Activated T-helper 2 cell treated with anti-CD3 and anti-CD28 coated beads, Interferon-gamma antibody, Interleukin-2, Interleukin-4, amounts not matched to agents 10 μg/mL and 5 μg/mL and 100 μg/mL, durations not matched to agents 14 hours and 24 hours and 36 hours (primary cell): ENCODE measurements around the gene YWHAG. TPM values are rescaled to one million over a fixed set of nuclear protein-coding genes. Genes with fewer than 3 reads are reported as not detected.
A peak's percentile ranks its signal among the peaks of the same experiment; 100 is the strongest.
"Not testable (repeated sequence)": the region's sequence is repeated elsewhere in the genome, so short reads cannot be mapped to it uniquely, and the experiment has no call there.

ENCODE experiments used
- DNase-seq: peaks from one replicate; pipeline ENCODE4 v3.0.0; 2021; ENCODE audit warnings: low spot score
- H3K27ac Mint-ChIP-seq: one replicate; pipeline ENCODE4 v1.8.0; 2021; ENCODE audit warnings: mixed read lengths
- H3K27me3 Mint-ChIP-seq: one replicate; pipeline ENCODE4 v1.8.0; 2021; ENCODE audit warnings: low read depth, mixed read lengths
- H3K36me3 Mint-ChIP-seq: one replicate; pipeline ENCODE4 v1.8.0; 2021; ENCODE audit warnings: low read depth, mixed read lengths
- H3K4me1 Mint-ChIP-seq: one replicate; pipeline ENCODE4 v1.8.0; 2021; ENCODE audit warnings: low read depth, mixed read lengths
- H3K4me3 Mint-ChIP-seq: one replicate; pipeline ENCODE4 v1.8.0; 2021; ENCODE audit warnings: low read depth, mild to moderate bottlenecking, moderate library complexity, mixed read lengths
- H3K9me3 Mint-ChIP-seq: one replicate; pipeline ENCODE4 v1.8.0; 2021; ENCODE audit warnings: mixed read lengths
- intact Hi-C: fragments of 100-400 bp; cut with micrococcal nuclease; formaldehyde crosslinking; loops from one replicate; pipeline ENCODE4 v1.15.1; 2023
- total RNA-seq: library from RNA; stranded (reverse); gene quantifications from 2 replicates; pipeline ENCODE4 v1.2.3, GENCODE V29; 2022

YWHAG gene
- total RNA-seq, 1 donor from 2014 or later: 189 TPM

GRCh38 chr7:76393116-76394031 lies 34.6 kb upstream of the YWHAG start:
- Mint-ChIP-seq H3K36me3 (no peaks in the 10 kb centered on the region), H3K4me1 (peaks cover 14% of the 10 kb centered on the region), H3K4me3 (peak overlapping the region; percentile 80), H3K9me3 (no peaks in the 10 kb centered on the region), H3K27me3 (no peaks in the 10 kb centered on the region), H3K27ac (peak overlapping the region; percentile 97)
- DNase-seq: peak; percentile 89
- intact Hi-C loops: loop anchor here (1.0 kb wide), 1 partner anchor 34 kb away; no protein-coding TSS in a partner anchor

DNA sequence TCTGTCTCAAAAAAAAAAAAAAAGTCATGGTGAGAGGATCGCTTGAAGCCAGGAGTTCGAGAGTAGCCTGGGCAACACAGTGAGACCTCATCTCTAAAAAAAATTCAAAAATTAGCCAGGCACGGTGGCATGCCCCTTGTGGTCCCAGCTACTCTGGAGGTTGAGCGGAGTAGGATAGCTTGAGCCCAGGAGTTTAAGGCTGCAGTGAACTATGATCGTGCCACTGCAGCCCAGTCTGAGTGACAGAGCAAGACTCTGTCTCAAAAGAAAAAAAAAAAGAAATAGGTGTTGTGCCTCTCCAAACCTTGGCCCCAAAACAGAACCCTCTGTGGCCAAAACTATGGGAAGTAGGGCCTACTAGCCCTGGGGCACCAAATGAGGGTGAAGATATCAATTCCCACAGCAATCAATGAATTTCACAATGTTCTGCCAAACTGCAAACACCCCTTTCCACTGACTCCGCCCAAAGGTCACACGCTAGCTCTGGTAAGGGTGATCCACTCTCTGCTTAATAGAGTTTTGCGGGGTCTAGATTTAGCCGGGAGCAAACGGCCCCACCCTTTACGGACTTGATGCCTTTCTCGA lies 33.8 kb upstream of the YWHAG start:
- H3K27me3 Mint-ChIP-seq: no peaks in the 10 kb centered on the region
- H3K4me1 Mint-ChIP-seq: peaks cover 10% of the 10 kb centered on the region
- peak overlapping the region; percentile 80 for H3K4me3 Mint-ChIP-seq
- no peaks in the 10 kb centered on the region for H3K36me3 Mint-ChIP-seq
- no peaks in the 10 kb centered on the region for H3K9me3 Mint-ChIP-seq
- no peak for DNase-seq
- intact Hi-C loops: loop anchor here (1.0 kb wide), 1 partner anchor 33 kb away; no protein-coding TSS in a partner anchor
- H3K27ac Mint-ChIP-seq: peak overlapping the region; percentile 97

DNA sequence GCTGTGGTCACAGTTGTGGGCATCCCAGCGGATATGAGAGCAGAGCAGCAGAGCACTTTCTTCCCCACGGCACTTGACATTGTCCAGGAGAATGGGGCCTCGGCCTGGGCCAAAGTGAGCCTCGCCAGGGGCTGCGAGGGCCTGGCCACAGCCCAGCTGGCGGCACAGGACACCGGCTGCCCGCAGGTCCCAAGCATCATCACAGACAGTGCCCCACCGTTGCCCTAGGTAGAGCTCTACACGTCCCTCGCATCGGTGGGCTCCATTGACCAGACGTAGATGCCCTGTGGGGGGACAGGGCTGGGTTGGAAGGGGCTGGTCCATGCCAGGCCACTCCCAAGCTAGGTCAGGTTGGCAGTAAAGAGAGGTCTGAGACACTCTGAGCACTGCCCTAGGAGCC lies 31.3 kb upstream of the YWHAG start:
- Mint-ChIP-seq H3K9me3 (no peaks in the 10 kb centered on the region), H3K4me1 (peaks cover 4% of the 10 kb centered on the region), H3K4me3 (no peak overlapping the region), H3K27me3 (no peaks in the 10 kb centered on the region), H3K36me3 (no peaks in the 10 kb centered on the region), H3K27ac (no peak overlapping the region)
- DNase-seq: no peak
- intact Hi-C loops: no loop called here

DNA sequence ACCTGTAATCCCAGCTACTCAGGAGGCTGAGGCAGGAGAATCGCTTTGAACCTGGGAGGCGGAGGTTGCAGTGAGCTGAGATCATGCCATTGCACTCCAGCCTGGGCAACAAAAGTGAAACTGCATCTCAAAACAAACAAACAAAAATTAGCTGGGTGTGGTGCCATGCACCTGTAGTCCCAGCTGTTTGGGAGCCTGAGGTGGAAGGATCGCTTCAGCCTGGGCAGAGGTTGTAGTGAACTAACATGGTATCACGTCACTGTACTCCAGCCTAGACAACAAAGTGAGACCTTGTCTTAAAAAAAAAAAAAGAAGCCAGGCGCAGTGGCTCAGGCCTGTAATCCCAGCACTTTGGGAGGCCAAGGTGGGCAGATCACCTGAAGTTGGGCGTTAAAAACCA lies 29.0 kb upstream of the YWHAG start:
- H3K36me3 Mint-ChIP-seq, H3K27ac Mint-ChIP-seq, H3K27me3 Mint-ChIP-seq, intact Hi-C loops, H3K4me1 Mint-ChIP-seq, DNase-seq, H3K9me3 Mint-ChIP-seq, H3K4me3 Mint-ChIP-seq: not testable (repeated sequence)

DNA sequence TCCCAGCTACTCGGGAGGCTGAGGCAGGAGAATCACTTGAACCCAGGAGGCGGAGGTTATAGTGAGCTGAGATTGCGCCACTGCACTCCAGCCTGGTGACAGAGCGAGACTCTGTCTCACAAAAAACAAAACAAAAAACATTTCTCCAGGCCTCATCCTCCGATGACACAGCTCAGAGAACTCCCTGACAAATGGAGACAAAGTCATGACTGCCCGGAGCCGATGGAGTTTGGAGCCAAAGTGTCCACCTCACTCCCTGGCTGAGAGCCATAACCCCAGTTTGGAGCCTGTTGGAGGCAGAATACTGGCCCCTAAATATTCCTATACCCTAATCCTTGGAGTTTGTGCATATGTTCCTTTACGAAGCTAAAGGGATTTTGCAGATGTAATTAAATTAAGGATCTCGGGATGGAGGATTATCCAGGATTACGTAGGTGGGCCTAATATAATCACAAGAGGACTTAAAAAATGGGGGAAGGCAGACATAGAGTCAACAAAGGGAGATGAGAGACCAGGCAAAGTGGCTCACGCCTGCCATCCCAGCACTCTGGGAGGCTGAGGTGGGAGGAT lies 28.0 kb upstream of the YWHAG start:
- DNase-seq: no peak
- H3K4me3 Mint-ChIP-seq: no peak overlapping the region
- H3K36me3 Mint-ChIP-seq: no peaks in the 10 kb centered on the region
- intact Hi-C loops: no loop called here
- H3K4me1 Mint-ChIP-seq: no peaks in the 10 kb centered on the region
- no peak overlapping the region for H3K27ac Mint-ChIP-seq
- H3K27me3 Mint-ChIP-seq: no peaks in the 10 kb centered on the region
- no peaks in the 10 kb centered on the region for H3K9me3 Mint-ChIP-seq

GRCh38 chr7:76383089-76383944 lies 24.5 kb upstream of the YWHAG start:
- Mint-ChIP-seq H3K9me3 (no peaks in the 10 kb centered on the region), H3K27me3 (no peaks in the 10 kb centered on the region), H3K4me1 (peaks cover 2% of the 10 kb centered on the region), H3K36me3 (no peaks in the 10 kb centered on the region), H3K27ac (no peak overlapping the region), H3K4me3 (no peak overlapping the region)
- intact Hi-C loops: no loop called here
- no peak for DNase-seq

- Mint-ChIP-seq H3K4me3 (no peak overlapping the region), H3K4me1 (peaks cover 2% of the 10 kb centered on the region)
- intact Hi-C loops: no loop called here
Measured at GRCh38 chr7:76381814-76382213, 23.0 kb upstream of the YWHAG start.

GRCh38 chr7:76380623-76380966 lies 21.8 kb upstream of the YWHAG start:
- no peak for DNase-seq
- Mint-ChIP-seq H3K27me3 (no peaks in the 10 kb centered on the region), H3K36me3 (no peaks in the 10 kb centered on the region), H3K4me3 (peak overlapping the region; percentile 68), H3K4me1 (peaks cover 2% of the 10 kb centered on the region), H3K27ac (peak overlapping the region; percentile 38), H3K9me3 (no peaks in the 10 kb centered on the region)
- intact Hi-C loops: no loop called here

More at GRCh38 chr7:76381814-76382213, 23.0 kb upstream of the YWHAG start:
- no peak for DNase-seq
- Mint-ChIP-seq H3K9me3 (no peaks in the 10 kb centered on the region), H3K27ac (no peak overlapping the region), H3K36me3 (no peaks in the 10 kb centered on the region), H3K27me3 (no peaks in the 10 kb centered on the region)

- no peaks in the 10 kb centered on the region for H3K9me3 Mint-ChIP-seq
- H3K36me3 Mint-ChIP-seq: no peaks in the 10 kb centered on the region
- peaks cover 8% of the 10 kb centered on the region for H3K27me3 Mint-ChIP-seq
- no peak overlapping the region for H3K27ac Mint-ChIP-seq
- no peak overlapping the region for H3K4me3 Mint-ChIP-seq
- DNase-seq: no peak
- intact Hi-C loops: no loop called here
- H3K4me1 Mint-ChIP-seq: peaks cover 2% of the 10 kb centered on the region
Measured at GRCh38 chr7:76377186-76377918, 18.6 kb upstream of the YWHAG start.

GRCh38 chr7:76375251-76375650 lies 16.5 kb upstream of the YWHAG start:
- no peak for DNase-seq
- intact Hi-C loops: no loop called here
- Mint-ChIP-seq H3K36me3 (no peaks in the 10 kb centered on the region), H3K27me3 (peaks cover 9% of the 10 kb centered on the region), H3K4me1 (peaks cover 2% of the 10 kb centered on the region), H3K9me3 (no peaks in the 10 kb centered on the region), H3K4me3 (no peak overlapping the region), H3K27ac (no peak overlapping the region)

GRCh38 chr7:76372984-76373833 lies 14.4 kb upstream of the YWHAG start:
- no peaks in the 10 kb centered on the region for H3K4me1 Mint-ChIP-seq
- no peaks in the 10 kb centered on the region for H3K9me3 Mint-ChIP-seq
- intact Hi-C loops: no loop called here
- H3K27me3 Mint-ChIP-seq: peaks cover 9% of the 10 kb centered on the region
- no peak for DNase-seq
- H3K4me3 Mint-ChIP-seq: no peak overlapping the region
- H3K36me3 Mint-ChIP-seq: no peaks in the 10 kb centered on the region
- H3K27ac Mint-ChIP-seq: no peak overlapping the region
